Measurements from ENCODE around the gene THBS2. TPM values are rescaled to one million over a fixed set of nuclear protein-coding genes. Genes with fewer than 3 reads are reported as not detected.
A peak's percentile ranks its signal among the peaks of the same experiment; 100 is the strongest.

THBS2 gene
- total and polyA plus RNA-seq, 9 donors = 26.5 to 151 (median 65.3) TPM

DNA sequence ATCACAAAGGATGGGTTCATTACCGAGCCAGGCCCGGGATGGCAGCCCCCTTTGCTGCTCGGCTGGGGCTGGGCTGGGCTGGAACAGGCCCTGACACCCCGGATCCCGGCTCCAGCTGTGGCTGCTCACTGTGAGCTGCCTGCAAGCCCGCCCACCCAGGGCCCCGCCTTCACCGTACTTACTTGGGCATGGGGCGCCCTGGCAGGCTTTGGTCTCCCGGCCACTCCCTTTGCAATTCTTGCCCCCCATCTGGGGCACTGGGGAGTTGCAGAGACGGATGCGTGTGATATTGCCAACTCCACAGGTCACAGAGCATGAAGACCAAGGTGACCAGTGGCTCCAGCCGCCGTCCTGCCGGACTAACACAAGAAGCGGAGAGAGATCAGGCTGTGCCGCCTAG, 16.7 kb downstream of the THBS2 start:
- 85 to 96% (median 90%) methylated on average over 17 of the region's 17 CpGs for WGBS, 3 donors
- no peaks in the 10 kb centered on the region for H3K4me1 ChIP-seq (ENCODE audit: insufficient read depth)
- peak in 1 of 5 donors; percentile 35 for DNase-seq
- no peaks in the 10 kb centered on the region for H3K36me3 ChIP-seq
- H3K27me3 ChIP-seq = no peaks in the 10 kb centered on the region
- H3K4me3 ChIP-seq = no peak overlapping the region
- no peaks in the 10 kb centered on the region for H3K9me3 ChIP-seq
- TF ChIP-seq EP300 (IDR thresholded peaks at IDR 0.05) = no peak
- TF ChIP-seq POLR2A (IDR thresholded peaks at IDR 0.05) = no peak
- TF ChIP-seq, protein P1, sequence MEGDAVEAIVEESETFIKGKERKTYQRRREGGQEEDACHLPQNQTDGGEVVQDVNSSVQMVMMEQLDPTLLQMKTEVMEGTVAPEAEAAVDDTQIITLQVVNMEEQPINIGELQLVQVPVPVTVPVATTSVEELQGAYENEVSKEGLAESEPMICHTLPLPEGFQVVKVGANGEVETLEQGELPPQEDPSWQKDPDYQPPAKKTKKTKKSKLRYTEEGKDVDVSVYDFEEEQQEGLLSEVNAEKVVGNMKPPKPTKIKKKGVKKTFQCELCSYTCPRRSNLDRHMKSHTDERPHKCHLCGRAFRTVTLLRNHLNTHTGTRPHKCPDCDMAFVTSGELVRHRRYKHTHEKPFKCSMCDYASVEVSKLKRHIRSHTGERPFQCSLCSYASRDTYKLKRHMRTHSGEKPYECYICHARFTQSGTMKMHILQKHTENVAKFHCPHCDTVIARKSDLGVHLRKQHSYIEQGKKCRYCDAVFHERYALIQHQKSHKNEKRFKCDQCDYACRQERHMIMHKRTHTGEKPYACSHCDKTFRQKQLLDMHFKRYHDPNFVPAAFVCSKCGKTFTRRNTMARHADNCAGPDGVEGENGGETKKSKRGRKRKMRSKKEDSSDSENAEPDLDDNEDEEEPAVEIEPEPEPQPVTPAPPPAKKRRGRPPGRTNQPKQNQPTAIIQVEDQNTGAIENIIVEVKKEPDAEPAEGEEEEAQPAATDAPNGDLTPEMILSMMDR (IDR thresholded peaks at IDR 0.05) = no peak
- intact Hi-C loops (cut with DNase I) = loop anchor here in 1 of 4 donors (10.0 kb wide), 1 partner anchor 488 kb away; the partner anchor contains the start of gene PHF10
- H3K27ac ChIP-seq = no peak overlapping the region

GRCh38 chr6:169236545-169236944, 17.1 kb downstream of the THBS2 start:
- no peak overlapping the region for H3K27ac ChIP-seq
- peak in 3 of 5 donors; percentile 4 to 11 (median 6) for DNase-seq
- H3K36me3 ChIP-seq = peaks cover 2% of the 10 kb centered on the region
- H3K27me3 ChIP-seq = no peaks in the 10 kb centered on the region
- H3K4me1 ChIP-seq (ENCODE audit: insufficient read depth) = peaks cover 2% of the 10 kb centered on the region
- no peak overlapping the region for H3K4me3 ChIP-seq
- intact Hi-C loops (cut with DNase I) = loop anchor here in 1 of 4 donors (10.0 kb wide), 1 partner anchor 488 kb away; the partner anchor contains the start of gene PHF10
- H3K9me3 ChIP-seq = no peaks in the 10 kb centered on the region
- 90 to 97% (median 91%) methylated on average over 8 of the region's 8 CpGs for WGBS, 3 donors
- TF ChIP-seq POLR2A (IDR thresholded peaks at IDR 0.05) = no peak
- TF ChIP-seq, protein P1 (IDR thresholded peaks at IDR 0.05) = no peak
- TF ChIP-seq EP300 (IDR thresholded peaks at IDR 0.05) = no peak

GRCh38 chr6:169235286-169235685, 18.4 kb downstream of the THBS2 start:
- TF ChIP-seq POLR2A (IDR thresholded peaks at IDR 0.05) (no peak), EP300 (IDR thresholded peaks at IDR 0.05) (no peak)
- TF ChIP-seq, protein P1 (IDR thresholded peaks at IDR 0.05) = no peak
- Histone ChIP-seq H3K27me3 (no peaks in the 10 kb centered on the region), H3K9me3 (no peaks in the 10 kb centered on the region), H3K36me3 (peaks cover 2% of the 10 kb centered on the region), H3K4me3 (no peak overlapping the region), H3K27ac (no peak overlapping the region), H3K4me1 (ENCODE audit: insufficient read depth) (peaks cover 6% of the 10 kb centered on the region)
- intact Hi-C loops (cut with DNase I) = loop anchor here in 1 of 4 donors (10.0 kb wide), 1 partner anchor 490 kb away; the partner anchor contains the start of gene PHF10
- 94 to 96% (median 96%) methylated on average over 11 of the region's 11 CpGs for WGBS, 3 donors
- peak in 3 of 5 donors; percentile 14 to 26 (median 14) for DNase-seq

- intact Hi-C loops (cut with DNase I) = loop anchor here in 1 of 4 donors (10.0 kb wide), 1 partner anchor 490 kb away; the partner anchor contains the start of gene PHF10
- Histone ChIP-seq H3K27me3 (no peaks in the 10 kb centered on the region), H3K4me1 (ENCODE audit: insufficient read depth) (peaks cover 6% of the 10 kb centered on the region), H3K9me3 (no peaks in the 10 kb centered on the region), H3K36me3 (peaks cover 2% of the 10 kb centered on the region), H3K4me3 (no peak overlapping the region), H3K27ac (no peak overlapping the region)
- WGBS, 3 donors = 89 to 93% (median 92%) methylated on average over 18 of the region's 18 CpGs
- TF ChIP-seq, protein P1 (IDR thresholded peaks at IDR 0.05) = no peak
- TF ChIP-seq POLR2A (IDR thresholded peaks at IDR 0.05) (no peak), EP300 (IDR thresholded peaks at IDR 0.05) (no peak)
- peak in 2 of 5 donors; percentile 16 to 20 for DNase-seq
Measured at GRCh38 chr6:169234634-169235033, 19.0 kb downstream of the THBS2 start.

All from ovary (tissue), 9 donors.